Measurements from ENCODE around the gene TEX14. TPM values are rescaled to one million over a fixed set of nuclear protein-coding genes. Genes with fewer than 3 reads are reported as not detected.
A peak's percentile ranks its signal among the peaks of the same experiment; 100 is the strongest.
"Not testable (repeated sequence)": the region's sequence is repeated elsewhere in the genome, so short reads cannot be mapped to it uniquely, and the experiment has no call there.

Gene TEX14
- total RNA-seq, 1 experiment from 2014 or later: 0.89 TPM

GRCh38 chr17:58692239-58693055 lies 602 bp upstream of the TEX14 start, which contains the start of gene RAD51C (continued):
- TF ChIP-seq, protein P1, sequence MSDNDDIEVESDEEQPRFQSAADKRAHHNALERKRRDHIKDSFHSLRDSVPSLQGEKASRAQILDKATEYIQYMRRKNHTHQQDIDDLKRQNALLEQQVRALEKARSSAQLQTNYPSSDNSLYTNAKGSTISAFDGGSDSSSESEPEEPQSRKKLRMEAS (IDR thresholded peaks at IDR 0.05): peak; percentile 98
- TF ChIP-seq ZBTB33 (IDR thresholded peaks at IDR 0.05; ENCODE audit: extremely low read depth, insufficient replicate concordance, low read length) (peak; percentile 82), CTCF (IDR thresholded peaks at IDR 0.05 in 2 of 3, conservative IDR thresholded peaks at IDR 0.05 in 1 of 3; ENCODE audit: borderline replicate concordance in 1 of 3, insufficient read depth in 1 of 3, low read depth in 2 of 3, low read length in 2 of 3) (no peak), JUND (IDR thresholded peaks at IDR 0.05) (no peak), ELF1 (IDR thresholded peaks at IDR 0.05; ENCODE audit: borderline replicate concordance, low read depth) (peak; percentile 87), POLR2AphosphoS5 (IDR thresholded peaks at IDR 0.05; ENCODE audit: low read depth, low read length) (peak; percentile 98), YY1 (IDR thresholded peaks at IDR 0.05; ENCODE audit: extremely low read depth, insufficient replicate concordance, low read depth, low read length) (peak; percentile 68)

DNA sequence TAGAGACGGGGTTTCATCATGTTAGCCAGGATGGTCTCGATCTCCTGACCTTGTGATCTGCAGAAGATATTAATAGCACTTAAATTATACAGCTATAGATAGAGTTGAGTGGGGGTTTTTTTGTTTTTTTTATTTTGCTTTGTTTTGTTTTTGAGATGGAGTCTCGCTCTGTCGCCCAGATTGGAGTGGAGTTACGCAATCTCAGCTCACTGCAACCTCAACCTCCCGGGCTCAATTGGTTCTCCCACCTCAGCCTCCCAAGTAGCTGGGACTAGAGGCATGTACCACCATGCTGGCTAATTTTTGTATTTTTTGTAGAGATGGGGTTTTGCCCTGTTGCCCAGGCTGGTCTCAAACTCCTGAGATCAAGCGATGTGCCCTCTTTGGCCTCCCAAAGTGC lies 1.8 kb downstream of the TEX14 start:
- intact Hi-C loops (cut with micrococcal nuclease); H3K4me2 ChIP-seq (ENCODE audit: low read length); H2AFZ ChIP-seq (ENCODE audit: low read depth, low read length, poor library complexity, severe bottlenecking); CTCF ChIA-PET; H3K4me3 ChIP-seq (replicated peaks in 1 of 2; ENCODE audit: low read depth in 1 of 2, low read length in 2 of 2); H4K20me1 ChIP-seq (ENCODE audit: insufficient read depth); H3K27me3 ChIP-seq (ENCODE audit: insufficient read depth, low read length); H3K9ac ChIP-seq (ENCODE audit: low read length); ATAC-seq; DNase-seq (ENCODE audit: low read depth, low spot score); RAD21 ChIA-PET (ENCODE audit: low non-redundant PET in 1 of 2, low total read pairs in 2 of 2, uncharacterized antibody in 2 of 2, unreplicated experiment in 2 of 2); H3K9me3 ChIP-seq (ENCODE audit: control insufficient read depth in 1 of 2, insufficient read depth in 1 of 2, low read depth in 1 of 2, low read length in 2 of 2); H3K27ac ChIP-seq (ENCODE audit: low read depth, low read length); H3K9me2 ChIP-seq (ENCODE audit: insufficient read depth); H3K36me3 ChIP-seq (ENCODE audit: control insufficient read depth in 1 of 2, insufficient read depth in 2 of 2, low read length in 2 of 2); BruUV-seq (replicated peaks): not testable (repeated sequence)
- peaks cover 26% of the 10 kb centered on the region for H3K79me2 ChIP-seq (ENCODE audit: insufficient read depth, low read length)
- peaks cover 13 to 18% of the 10 kb centered on the region in 2 experiments; a peak in 3 of 4 replicates for H3K4me1 ChIP-seq (ENCODE audit: control insufficient read depth in 1 of 2, insufficient read depth in 2 of 2, low read length in 2 of 2)
- POLR2A ChIA-PET: interaction anchor here (1.7 to 5.7 kb wide), 2 partner anchors 31 to 59 kb away, joined by 3 to 49 read pairs; no protein-coding TSS in a partner anchor
